ENCODE results near the gene CCDC102A. TPM values are rescaled to one million over a fixed set of nuclear protein-coding genes. Genes with fewer than 3 reads are reported as not detected.

The CCDC102A gene
- total RNA-seq, 4 donors from 2014 or later: 22.7 to 54.9 (median 36.9) TPM

DNA sequence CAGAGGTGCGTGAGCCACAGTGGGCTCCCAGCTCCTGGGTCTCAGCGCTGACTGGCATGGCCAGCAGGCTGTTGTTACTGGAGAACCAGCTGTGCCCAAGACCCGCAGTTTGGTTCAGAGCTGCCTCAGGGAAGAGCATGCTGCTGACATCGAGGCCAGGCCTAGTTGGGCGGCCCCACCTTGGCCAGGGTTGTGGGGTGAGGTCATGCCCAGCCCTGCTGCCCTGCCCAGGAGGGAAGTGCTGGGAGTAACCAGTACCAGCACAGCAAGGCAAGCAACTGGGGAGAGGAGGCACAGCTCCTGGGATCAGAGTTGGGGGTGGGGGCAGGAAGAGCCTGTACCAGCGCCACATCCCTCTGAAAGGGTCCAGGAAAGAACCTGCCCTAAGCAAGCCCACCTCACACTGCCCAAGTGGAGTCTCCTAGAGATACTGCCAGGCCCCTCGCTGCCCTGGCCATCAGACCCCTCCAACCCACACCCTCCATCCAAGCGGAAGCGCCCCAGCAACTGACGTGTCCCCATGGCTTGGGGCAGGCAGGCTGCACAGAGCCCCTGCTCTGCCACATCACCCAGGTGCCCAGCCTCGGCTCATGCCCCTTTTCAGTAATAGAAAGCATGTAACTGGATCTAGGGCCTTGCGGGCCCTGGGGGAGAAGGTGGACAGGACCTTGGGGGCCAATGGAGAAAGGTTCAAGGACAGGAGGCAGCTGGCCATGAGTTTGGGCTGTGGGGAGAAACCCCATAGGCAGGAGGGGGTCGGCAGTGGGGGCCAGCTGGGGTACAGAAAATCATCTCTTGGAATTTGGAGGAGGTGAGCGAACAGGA is 51.1 kb downstream of the CCDC102A start:
- DNase-seq (ENCODE audit: extremely low spot score): no peak
- Histone ChIP-seq H3K27ac (replicated peaks in 1 of 4) (peak overlapping the region; percentile 70 to 78 (median 74)), H3K4me3 (peak overlapping the region; percentile 73 to 81 (median 80)), H3K4me1 (peaks cover 21 to 43% (median 33%) of the 10 kb centered on the region in 4 donors), H3K9me3 (no peaks in the 10 kb centered on the region), H3K27me3 (no peaks in the 10 kb centered on the region), H3K36me3 (no peaks in the 10 kb centered on the region)
- TF ChIP-seq, protein P1, sequence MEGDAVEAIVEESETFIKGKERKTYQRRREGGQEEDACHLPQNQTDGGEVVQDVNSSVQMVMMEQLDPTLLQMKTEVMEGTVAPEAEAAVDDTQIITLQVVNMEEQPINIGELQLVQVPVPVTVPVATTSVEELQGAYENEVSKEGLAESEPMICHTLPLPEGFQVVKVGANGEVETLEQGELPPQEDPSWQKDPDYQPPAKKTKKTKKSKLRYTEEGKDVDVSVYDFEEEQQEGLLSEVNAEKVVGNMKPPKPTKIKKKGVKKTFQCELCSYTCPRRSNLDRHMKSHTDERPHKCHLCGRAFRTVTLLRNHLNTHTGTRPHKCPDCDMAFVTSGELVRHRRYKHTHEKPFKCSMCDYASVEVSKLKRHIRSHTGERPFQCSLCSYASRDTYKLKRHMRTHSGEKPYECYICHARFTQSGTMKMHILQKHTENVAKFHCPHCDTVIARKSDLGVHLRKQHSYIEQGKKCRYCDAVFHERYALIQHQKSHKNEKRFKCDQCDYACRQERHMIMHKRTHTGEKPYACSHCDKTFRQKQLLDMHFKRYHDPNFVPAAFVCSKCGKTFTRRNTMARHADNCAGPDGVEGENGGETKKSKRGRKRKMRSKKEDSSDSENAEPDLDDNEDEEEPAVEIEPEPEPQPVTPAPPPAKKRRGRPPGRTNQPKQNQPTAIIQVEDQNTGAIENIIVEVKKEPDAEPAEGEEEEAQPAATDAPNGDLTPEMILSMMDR (IDR thresholded peaks at IDR 0.05): no peak
- TF ChIP-seq POLR2AphosphoS5 (IDR thresholded peaks at IDR 0.05): no peak
- TF ChIP-seq EP300 (IDR thresholded peaks at IDR 0.05): no peak
- TF ChIP-seq POLR2A (IDR thresholded peaks at IDR 0.05; ENCODE audit: low read depth): no peak
- 64% methylated on average over 10 of the region's 14 CpGs for WGBS
- intact Hi-C loops (cut with DNase I): loop anchor here (5.0 kb wide), 1 partner anchor 52 kb away; the partner anchor contains the start of gene CCDC102A

DNA sequence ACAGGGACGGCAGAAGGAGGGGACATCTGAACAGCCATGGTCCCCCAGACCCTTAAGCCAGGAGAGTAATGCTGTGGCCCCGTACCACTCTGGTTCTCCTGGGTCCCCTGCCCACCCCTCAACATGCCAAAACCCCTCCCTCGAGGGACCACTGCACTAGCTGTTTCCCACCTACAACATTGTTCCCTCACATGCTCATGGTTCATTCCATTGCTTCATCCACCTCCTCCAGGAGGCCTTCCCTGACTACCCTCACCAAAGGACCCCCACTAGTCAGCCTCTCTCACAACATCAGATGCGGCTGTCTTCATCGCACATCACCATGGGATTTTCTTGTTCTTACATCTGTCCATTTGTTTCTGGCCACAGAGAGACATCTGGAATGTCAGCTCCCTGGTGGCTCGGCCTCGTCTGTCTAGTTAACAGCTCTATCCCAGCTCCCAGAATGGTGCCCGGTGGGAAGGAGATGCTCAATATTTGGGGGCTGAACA is 51.8 kb downstream of the CCDC102A start:
- no peaks in the 10 kb centered on the region for H3K36me3 ChIP-seq
- DNase-seq (ENCODE audit: extremely low spot score): no peak
- H3K9me3 ChIP-seq: no peaks in the 10 kb centered on the region
- H3K4me3 ChIP-seq: no peak overlapping the region
- H3K27ac ChIP-seq (replicated peaks in 1 of 4): peak overlapping the region in 1 of 4 donors; percentile 78
- peaks cover 28 to 50% (median 40%) of the 10 kb centered on the region in 4 donors for H3K4me1 ChIP-seq
- no peaks in the 10 kb centered on the region for H3K27me3 ChIP-seq
- WGBS: 95% methylated on average over 7 of the region's 8 CpGs
- intact Hi-C loops (cut with DNase I): loop anchor here (5.0 kb wide), 2 partner anchors 33 to 53 kb away; partner anchors contain the start of gene CCDC102A
- no peak for TF ChIP-seq POLR2AphosphoS5 (IDR thresholded peaks at IDR 0.05)
- no peak for TF ChIP-seq EP300 (IDR thresholded peaks at IDR 0.05)
- TF ChIP-seq POLR2A (IDR thresholded peaks at IDR 0.05; ENCODE audit: low read depth): no peak
- TF ChIP-seq, protein P1 (IDR thresholded peaks at IDR 0.05): no peak

DNA sequence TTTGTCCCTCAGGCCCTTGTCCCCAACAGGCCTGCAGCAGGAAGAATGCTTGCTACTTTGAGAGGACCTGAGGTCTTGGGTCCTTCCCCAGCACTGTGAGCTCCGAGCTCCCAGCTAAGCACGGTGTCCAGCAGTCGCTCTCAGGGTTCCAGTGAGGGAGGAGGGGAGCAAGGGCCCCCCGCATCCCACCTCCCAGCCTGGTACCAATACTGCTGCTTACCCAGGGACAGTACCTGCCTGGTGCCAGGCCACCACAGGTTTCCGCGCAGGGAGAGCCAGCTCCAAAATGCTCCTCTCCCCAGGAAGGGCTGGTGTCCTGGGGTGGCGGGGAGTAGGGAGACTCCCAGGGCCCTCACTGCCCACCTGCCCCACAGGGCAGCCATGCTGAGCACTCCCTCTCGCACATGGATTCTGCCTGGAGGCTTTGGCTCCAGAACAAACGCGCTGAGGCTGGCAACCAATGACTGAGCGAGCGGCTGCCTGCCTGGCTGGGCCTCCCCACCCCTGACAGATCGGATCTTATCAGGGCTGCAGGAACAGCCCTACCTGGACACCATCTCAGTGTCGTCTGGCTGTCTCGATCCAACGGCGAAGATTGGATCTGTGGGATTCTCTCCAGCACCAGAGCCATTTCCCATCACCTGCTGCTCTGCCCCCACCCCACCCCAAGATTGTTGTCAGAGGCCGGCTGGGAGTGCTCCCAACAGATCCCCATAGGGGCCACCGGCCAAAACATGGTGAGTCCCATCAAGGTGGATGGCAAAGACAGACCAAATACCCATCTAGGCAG is 52.5 kb downstream of the CCDC102A start:
- Histone ChIP-seq H3K4me1 (peaks cover 31 to 57% (median 47%) of the 10 kb centered on the region in 4 donors), H3K9me3 (no peaks in the 10 kb centered on the region), H3K27me3 (no peaks in the 10 kb centered on the region), H3K27ac (replicated peaks in 1 of 4) (no peak overlapping the region), H3K4me3 (no peak overlapping the region), H3K36me3 (no peaks in the 10 kb centered on the region)
- no peak for DNase-seq (ENCODE audit: extremely low spot score)
- TF ChIP-seq POLR2A (IDR thresholded peaks at IDR 0.05; ENCODE audit: low read depth) (no peak), POLR2AphosphoS5 (IDR thresholded peaks at IDR 0.05) (no peak), EP300 (IDR thresholded peaks at IDR 0.05) (no peak)
- TF ChIP-seq, protein P1 (IDR thresholded peaks at IDR 0.05): no peak
- WGBS: 92% methylated on average over 19 of the region's 19 CpGs
- intact Hi-C loops (cut with DNase I): loop anchor here (5.0 kb wide), 1 partner anchor 33 kb away; no protein-coding TSS in a partner anchor

DNA sequence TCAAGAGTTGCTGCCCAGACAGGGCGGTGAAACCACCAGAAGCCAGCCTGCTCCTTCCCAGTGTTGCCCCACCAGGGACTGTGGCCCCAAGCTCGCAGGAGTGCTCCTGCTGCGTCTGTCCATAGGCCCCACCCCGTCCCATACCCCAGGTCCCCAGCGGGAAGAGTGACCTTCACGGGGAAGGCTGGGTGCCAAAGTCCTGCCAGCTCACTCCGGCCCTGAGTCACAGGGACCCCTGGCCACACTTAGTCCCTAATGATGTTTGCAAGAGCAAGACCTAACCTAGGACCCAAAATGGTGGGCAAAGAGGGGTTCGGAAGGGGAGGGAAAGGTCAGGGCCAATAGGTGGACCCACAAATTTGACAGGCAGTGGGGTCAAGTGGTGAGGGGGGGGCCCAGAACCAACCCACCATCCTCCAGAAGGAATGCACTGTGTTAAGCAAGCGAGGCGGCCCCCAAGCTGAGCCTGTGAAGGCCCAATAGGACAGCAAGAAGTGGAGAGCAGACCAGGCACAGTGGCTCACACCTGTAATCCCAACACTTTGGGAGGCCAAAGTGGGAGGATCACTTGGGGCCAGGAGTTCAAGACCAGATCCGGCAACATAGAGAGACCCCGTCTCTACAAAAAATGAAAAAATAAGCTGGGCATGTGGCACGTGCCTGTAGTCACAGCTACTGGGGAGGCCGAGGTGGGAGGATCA is 53.4 kb downstream of the CCDC102A start:
- 92% methylated on average over 12 of the region's 14 CpGs for WGBS
- Histone ChIP-seq H3K36me3 (no peaks in the 10 kb centered on the region), H3K9me3 (no peaks in the 10 kb centered on the region), H3K4me3 (no peak overlapping the region), H3K27me3 (no peaks in the 10 kb centered on the region), H3K4me1 (peaks cover 31 to 66% (median 56%) of the 10 kb centered on the region in 4 donors), H3K27ac (replicated peaks in 1 of 4) (no peak overlapping the region)
- TF ChIP-seq POLR2AphosphoS5 (IDR thresholded peaks at IDR 0.05): no peak
- TF ChIP-seq, protein P1 (IDR thresholded peaks at IDR 0.05): no peak
- TF ChIP-seq POLR2A (IDR thresholded peaks at IDR 0.05; ENCODE audit: low read depth): no peak
- TF ChIP-seq EP300 (IDR thresholded peaks at IDR 0.05): no peak
- DNase-seq (ENCODE audit: extremely low spot score): no peak
- intact Hi-C loops (cut with DNase I): loop anchor here (5.0 kb wide), 1 partner anchor 34 kb away; no protein-coding TSS in a partner anchor
